ENCODE measurements around the gene OBP2A. TPM values are rescaled to one million over a fixed set of nuclear protein-coding genes. Genes with fewer than 3 reads are reported as not detected.
A peak's percentile ranks its signal among the peaks of the same experiment; 100 is the strongest.
"Not testable (repeated sequence)": the region's sequence is repeated elsewhere in the genome, so short reads cannot be mapped to it uniquely, and the experiment has no call there.

Gene OBP2A
- total and polyA plus RNA-seq, 5 experiments from 2014 or later, result not detected

GRCh38 chr9:135504262-135505243, 41.4 kb upstream of the OBP2A start:
- POLR2A ChIA-PET, result no interaction called here
- H3K27me3 Mint-ChIP-seq, result peaks cover 0 to 1% (median 0%) of the 10 kb centered on the region in 5 donors
- H3K36me3 Mint-ChIP-seq, result peaks cover 10 to 33% (median 10%) of the 10 kb centered on the region in 3 donors
- ATAC-seq (peak in 1 of 2 donors; percentile 20), DNase-seq (peak in 8 of 10 donors; percentile 15 to 73 (median 46))
- peak overlapping the region in 4 of 10 donors; percentile 19 to 74 (median 34) for H3K4me3 Mint-ChIP-seq
- peaks cover 11 to 31% (median 29%) of the 10 kb centered on the region in 4 donors for H3K4me1 Mint-ChIP-seq
- peak overlapping the region in 2 of 10 donors; percentile 20 to 81 for H3K27ac Mint-ChIP-seq
- H3K9me3 Mint-ChIP-seq, result peaks cover under 1 to 19% (median 11%) of the 10 kb centered on the region in 9 donors

DNA sequence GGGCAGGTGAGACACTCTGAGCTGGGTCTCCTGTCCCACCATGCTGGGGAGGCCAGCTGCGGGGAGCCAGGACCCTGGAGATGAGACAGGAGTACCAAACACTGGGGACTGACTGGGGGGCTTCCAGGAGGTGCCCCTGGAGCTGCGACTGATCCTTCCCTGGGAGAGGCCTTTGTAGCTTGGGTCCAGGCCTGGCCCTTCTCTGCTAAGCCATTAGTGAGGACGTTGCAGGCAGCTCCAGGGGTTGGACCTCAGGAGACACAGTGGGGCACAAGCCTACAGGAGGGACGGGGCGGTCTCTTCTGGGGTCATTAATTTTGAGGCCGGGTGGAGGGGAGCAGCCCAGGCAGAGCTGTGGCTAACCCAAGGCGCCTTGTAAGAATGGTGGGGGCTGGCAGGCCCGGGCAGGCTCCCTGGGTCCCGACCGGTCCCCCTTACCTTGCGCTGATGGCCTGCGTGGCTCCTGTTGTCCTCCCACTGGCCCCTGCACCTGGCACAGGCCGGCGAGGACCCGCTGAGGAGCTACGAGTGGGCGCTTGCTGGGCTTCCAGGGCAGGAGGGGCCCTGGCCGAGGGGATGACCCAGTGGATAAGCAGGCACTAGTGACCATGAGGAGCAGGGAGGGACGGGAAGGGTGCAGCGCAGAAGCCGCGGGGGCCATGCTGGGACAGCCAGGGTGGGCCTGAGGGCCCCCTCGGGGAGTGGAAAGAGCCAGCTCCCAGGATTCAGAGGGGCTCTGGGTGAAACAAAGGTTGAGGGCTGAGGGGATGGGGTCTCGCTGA, 40.3 kb upstream of the OBP2A start:
- no peak overlapping the region for H3K27ac Mint-ChIP-seq
- peaks cover 10 to 30% (median 28%) of the 10 kb centered on the region in 4 donors for H3K4me1 Mint-ChIP-seq
- H3K27me3 Mint-ChIP-seq, result peaks cover 0 to 4% (median 0%) of the 10 kb centered on the region in 5 donors
- DNase-seq (no peak), ATAC-seq (no peak)
- H3K9me3 Mint-ChIP-seq, result peaks cover 1 to 25% (median 14%) of the 10 kb centered on the region in 9 donors
- H3K36me3 Mint-ChIP-seq, result peaks cover 10 to 33% (median 10%) of the 10 kb centered on the region in 3 donors
- POLR2A ChIA-PET, result no interaction called here
- no peak overlapping the region for H3K4me3 Mint-ChIP-seq

DNA sequence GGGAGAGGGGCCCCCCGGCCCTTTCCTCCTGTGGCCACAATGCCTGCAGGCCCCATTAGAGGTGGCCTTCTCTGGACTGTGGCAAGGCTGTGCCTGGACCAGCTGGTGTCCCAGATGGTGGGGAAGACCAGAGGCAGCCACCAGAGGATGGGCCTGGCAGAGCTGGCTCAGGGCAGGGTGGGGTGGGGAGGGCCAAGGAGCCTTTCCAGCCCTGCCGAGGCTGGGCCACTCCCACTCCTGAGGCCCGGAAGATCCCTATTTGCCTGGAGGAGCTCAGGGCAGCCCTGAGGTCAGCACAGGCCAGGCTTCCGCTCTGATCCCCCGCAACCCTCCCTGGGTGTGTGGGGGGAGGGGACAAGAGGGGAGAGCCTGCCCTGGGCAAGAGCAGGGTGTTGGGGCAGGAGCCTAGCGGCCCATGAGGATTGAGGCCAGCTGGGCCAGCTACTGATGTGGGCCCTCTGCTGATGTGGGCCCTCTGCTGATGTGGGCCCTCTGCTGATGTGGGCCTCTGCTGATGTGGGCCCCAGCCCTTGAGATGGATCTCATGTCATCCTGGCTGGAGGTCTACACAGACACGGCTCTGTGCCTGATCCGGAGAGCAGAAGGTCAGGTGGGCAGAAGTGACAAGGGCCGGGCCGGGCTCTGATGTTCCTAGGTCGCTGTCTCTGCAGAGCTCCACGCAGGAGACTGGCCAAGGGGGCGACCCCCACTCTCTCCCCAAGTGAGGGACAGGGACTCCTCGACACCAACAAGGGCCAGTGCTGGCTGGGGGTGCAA, 39.4 kb upstream of the OBP2A start:
- peaks cover 0 to 4% (median 0%) of the 10 kb centered on the region in 5 donors for H3K27me3 Mint-ChIP-seq
- no peak for DNase-seq
- H3K27ac Mint-ChIP-seq, result no peak overlapping the region
- no peak overlapping the region for H3K4me3 Mint-ChIP-seq
- H3K4me1 Mint-ChIP-seq, result peaks cover 10 to 28% (median 26%) of the 10 kb centered on the region in 4 donors
- H3K36me3 Mint-ChIP-seq, result peaks cover 10 to 33% (median 10%) of the 10 kb centered on the region in 3 donors
- POLR2A ChIA-PET, result no interaction called here
- H3K9me3 Mint-ChIP-seq, result peaks cover 1 to 25% (median 14%) of the 10 kb centered on the region in 9 donors
- no peak for ATAC-seq

DNA sequence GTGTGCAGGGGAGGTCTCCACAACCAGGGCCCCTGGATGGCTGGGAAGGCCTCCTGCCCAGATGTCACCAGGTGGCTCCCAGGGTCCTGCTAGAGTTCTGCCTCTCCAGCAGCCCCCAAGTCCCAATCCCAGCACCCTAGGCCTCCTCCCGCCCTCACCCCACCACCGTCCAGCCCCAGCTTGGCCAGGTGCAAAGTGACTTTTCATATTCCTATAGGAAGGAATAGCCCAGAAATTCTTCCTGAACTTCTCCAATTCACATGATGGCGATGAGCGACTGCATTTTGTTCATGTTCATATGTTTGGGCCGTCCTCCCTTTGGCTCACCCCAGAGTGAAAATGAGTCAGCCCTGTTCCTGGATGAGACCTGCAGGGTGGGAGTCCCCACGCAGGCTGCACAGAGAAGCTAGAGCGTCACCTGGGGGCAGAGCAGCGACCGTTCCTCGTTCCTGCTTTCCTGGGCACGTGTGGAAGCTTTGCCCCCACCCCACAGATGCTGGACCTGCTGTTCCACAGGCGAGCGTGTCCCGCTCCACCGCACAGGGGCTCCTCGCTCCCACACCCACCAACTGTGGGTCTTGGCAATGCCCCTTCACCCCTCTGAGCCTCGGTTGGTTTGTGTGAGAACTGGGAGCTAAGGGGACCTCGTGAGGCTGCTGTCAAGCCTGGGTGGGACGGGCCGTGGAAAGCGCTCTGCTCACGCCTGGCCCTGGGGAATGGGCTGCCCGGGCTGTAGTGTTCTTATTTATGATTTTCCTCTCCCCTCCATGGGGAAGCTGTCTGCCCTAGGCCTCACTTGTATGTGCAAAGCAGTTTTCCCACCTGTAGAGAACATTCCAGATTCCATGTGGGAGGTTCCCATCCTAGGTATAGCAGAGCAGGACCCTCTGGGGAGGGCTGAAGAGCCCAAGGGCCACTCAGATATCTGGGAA, 38.6 kb upstream of the OBP2A start:
- DNase-seq, result no peak
- H3K9me3 Mint-ChIP-seq, result peaks cover 1 to 25% (median 14%) of the 10 kb centered on the region in 9 donors
- peak overlapping the region in 1 of 10 donors; percentile 9 for H3K27ac Mint-ChIP-seq
- no peak for ATAC-seq
- H3K4me1 Mint-ChIP-seq, result peaks cover 6 to 19% (median 17%) of the 10 kb centered on the region in 4 donors
- peaks cover 0 to 5% (median 0%) of the 10 kb centered on the region in 5 donors for H3K27me3 Mint-ChIP-seq
- H3K4me3 Mint-ChIP-seq, result no peak overlapping the region
- peaks cover 10 to 29% (median 10%) of the 10 kb centered on the region in 3 donors for H3K36me3 Mint-ChIP-seq
- POLR2A ChIA-PET, result no interaction called here

GRCh38 chr9:135508211-135508820, 37.6 kb upstream of the OBP2A start:
- ATAC-seq (no peak), DNase-seq (no peak)
- Mint-ChIP-seq H3K27me3 (peaks cover 0 to 5% (median 0%) of the 10 kb centered on the region in 5 donors), H3K4me3 (no peak overlapping the region), H3K9me3 (peaks cover 1 to 25% (median 14%) of the 10 kb centered on the region in 9 donors), H3K36me3 (peaks cover 10 to 24% (median 10%) of the 10 kb centered on the region in 3 donors), H3K4me1 (peaks cover 7 to 11% (median 9%) of the 10 kb centered on the region in 4 donors), H3K27ac (peak overlapping the region in 1 of 10 donors; percentile 59)
- POLR2A ChIA-PET, result no interaction called here

DNA sequence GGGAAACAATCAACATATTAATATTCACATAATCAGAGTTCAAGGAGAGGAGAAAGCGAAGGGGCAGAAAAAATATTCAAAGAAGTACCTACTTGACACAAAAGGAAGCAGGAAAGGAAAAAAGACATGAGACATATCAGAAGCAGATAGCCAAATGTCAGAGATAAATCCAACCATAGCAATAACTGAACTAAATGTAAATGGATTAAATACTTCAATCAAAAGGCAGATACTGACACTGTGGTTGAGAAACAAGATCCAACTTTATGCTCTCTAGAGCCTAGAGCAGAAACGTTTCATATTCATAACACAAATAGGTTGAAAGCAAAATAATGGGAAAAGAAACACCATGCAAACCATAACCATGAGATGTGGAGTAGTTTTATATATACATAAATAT, 36.5 kb upstream of the OBP2A start:
- ATAC-seq (no peak), DNase-seq (no peak)
- Mint-ChIP-seq H3K4me3 (no peak overlapping the region), H3K27me3 (peaks cover 0 to 5% (median 0%) of the 10 kb centered on the region in 5 donors), H3K36me3 (peaks cover 3 to 12% (median 10%) of the 10 kb centered on the region in 3 donors), H3K9me3 (peaks cover 1 to 25% (median 14%) of the 10 kb centered on the region in 9 donors), H3K4me1 (peaks cover 3 to 8% (median 6%) of the 10 kb centered on the region in 4 donors), H3K27ac (no peak overlapping the region)
- POLR2A ChIA-PET, result no interaction called here

- ATAC-seq, result no peak
- POLR2A ChIA-PET, result no interaction called here
- Mint-ChIP-seq H3K27me3 (peaks cover 0 to 5% (median 0%) of the 10 kb centered on the region in 5 donors), H3K4me3 (no peak overlapping the region), H3K4me1 (peaks cover 0 to 3% (median under 1%) of the 10 kb centered on the region in 4 donors), H3K36me3 (peaks cover 0 to 10% (median under 1%) of the 10 kb centered on the region in 3 donors), H3K9me3 (peaks cover 1 to 25% (median 12%) of the 10 kb centered on the region in 9 donors), H3K27ac (peak overlapping the region in 1 of 10 donors; percentile 2)
- DNase-seq, result no peak
Observed at GRCh38 chr9:135512241-135512603, 33.7 kb upstream of the OBP2A start.

DNA sequence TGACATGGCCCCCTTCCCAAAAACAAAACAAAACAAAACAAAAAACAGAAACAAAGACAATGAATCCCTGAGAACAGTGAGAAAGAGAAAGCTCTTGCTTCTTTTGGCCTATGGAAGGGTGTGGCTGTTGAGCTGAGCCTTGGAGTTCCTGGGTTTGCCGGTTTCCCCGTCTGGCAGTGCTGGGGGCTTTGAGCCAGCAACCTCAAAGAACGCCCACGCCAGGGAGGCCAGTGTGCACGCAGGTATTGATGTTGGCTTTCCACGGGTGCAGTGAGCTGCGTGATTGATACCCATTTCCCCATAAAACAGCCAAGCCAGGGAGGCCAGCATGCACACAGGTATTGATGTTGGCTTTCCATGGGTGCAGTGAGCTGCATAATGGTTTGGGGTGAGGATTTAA, 33.0 kb upstream of the OBP2A start:
- peaks cover 0 to 3% (median under 1%) of the 10 kb centered on the region in 4 donors for H3K4me1 Mint-ChIP-seq
- no peak overlapping the region for H3K27ac Mint-ChIP-seq
- POLR2A ChIA-PET, result no interaction called here
- ATAC-seq (no peak), DNase-seq (no peak)
- no peak overlapping the region for H3K4me3 Mint-ChIP-seq
- peaks cover 0 to 10% (median 0%) of the 10 kb centered on the region in 3 donors for H3K36me3 Mint-ChIP-seq
- H3K27me3 Mint-ChIP-seq, result peaks cover 0 to 5% (median 4%) of the 10 kb centered on the region in 5 donors
- H3K9me3 Mint-ChIP-seq, result peaks cover 1 to 23% (median 12%) of the 10 kb centered on the region in 9 donors

- H3K27ac Mint-ChIP-seq, result no peak overlapping the region
- H3K27me3 Mint-ChIP-seq, result peaks cover 0 to 8% (median 4%) of the 10 kb centered on the region in 5 donors
- peaks cover 0 to 3% (median under 1%) of the 10 kb centered on the region in 4 donors for H3K4me1 Mint-ChIP-seq
- POLR2A ChIA-PET, result no interaction called here
- ATAC-seq (no peak), DNase-seq (peak in 1 of 10 donors; percentile 11)
- H3K4me3 Mint-ChIP-seq, result no peak overlapping the region
- peaks cover 0 to 10% (median 0%) of the 10 kb centered on the region in 3 donors for H3K36me3 Mint-ChIP-seq
- peaks cover 1 to 18% (median 10%) of the 10 kb centered on the region in 9 donors for H3K9me3 Mint-ChIP-seq
Observed at GRCh38 chr9:135513351-135513846, 32.5 kb upstream of the OBP2A start.

GRCh38 chr9:135513906-135514305, 32.0 kb upstream of the OBP2A start:
- Mint-ChIP-seq H3K9me3 (peaks cover 1 to 13% (median 7%) of the 10 kb centered on the region in 9 donors), H3K27me3 (peaks cover 0 to 10% (median 4%) of the 10 kb centered on the region in 5 donors)
- DNase-seq, result peak in 1 of 10 donors; percentile 7
- ATAC-seq, POLR2A ChIA-PET, H3K4me1 Mint-ChIP-seq, H3K36me3 Mint-ChIP-seq, H3K4me3 Mint-ChIP-seq, H3K27ac Mint-ChIP-seq: not testable (repeated sequence)

Data from naive thymus-derived CD8-positive, alpha-beta T cell (primary cell).